ENCODE data around the gene RCCD1.

DNA sequence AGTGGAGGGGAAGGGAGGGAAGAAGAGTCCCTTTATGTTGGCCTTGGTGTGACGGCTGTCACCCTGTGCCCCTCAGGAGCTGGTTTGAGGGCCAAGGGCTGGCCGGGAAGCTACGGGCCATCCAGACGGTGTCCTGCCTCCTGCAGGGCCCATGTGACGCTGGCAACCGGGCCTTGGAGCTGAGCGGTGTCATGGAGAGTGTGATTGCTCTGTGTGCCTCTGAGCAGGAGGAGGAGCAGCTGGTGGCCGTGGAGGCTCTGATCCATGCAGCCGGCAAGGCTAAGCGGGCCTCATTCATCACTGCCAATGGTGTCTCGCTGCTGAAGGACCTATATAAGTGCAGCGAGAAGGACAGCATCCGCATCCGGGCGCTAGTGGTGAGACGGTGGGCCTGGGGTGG is 8.1 kb upstream of the RCCD1 start:
- TF ChIP-seq, protein P1, sequence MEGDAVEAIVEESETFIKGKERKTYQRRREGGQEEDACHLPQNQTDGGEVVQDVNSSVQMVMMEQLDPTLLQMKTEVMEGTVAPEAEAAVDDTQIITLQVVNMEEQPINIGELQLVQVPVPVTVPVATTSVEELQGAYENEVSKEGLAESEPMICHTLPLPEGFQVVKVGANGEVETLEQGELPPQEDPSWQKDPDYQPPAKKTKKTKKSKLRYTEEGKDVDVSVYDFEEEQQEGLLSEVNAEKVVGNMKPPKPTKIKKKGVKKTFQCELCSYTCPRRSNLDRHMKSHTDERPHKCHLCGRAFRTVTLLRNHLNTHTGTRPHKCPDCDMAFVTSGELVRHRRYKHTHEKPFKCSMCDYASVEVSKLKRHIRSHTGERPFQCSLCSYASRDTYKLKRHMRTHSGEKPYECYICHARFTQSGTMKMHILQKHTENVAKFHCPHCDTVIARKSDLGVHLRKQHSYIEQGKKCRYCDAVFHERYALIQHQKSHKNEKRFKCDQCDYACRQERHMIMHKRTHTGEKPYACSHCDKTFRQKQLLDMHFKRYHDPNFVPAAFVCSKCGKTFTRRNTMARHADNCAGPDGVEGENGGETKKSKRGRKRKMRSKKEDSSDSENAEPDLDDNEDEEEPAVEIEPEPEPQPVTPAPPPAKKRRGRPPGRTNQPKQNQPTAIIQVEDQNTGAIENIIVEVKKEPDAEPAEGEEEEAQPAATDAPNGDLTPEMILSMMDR (IDR thresholded peaks at IDR 0.05), result no peak
- TF ChIP-seq, protein P2, sequence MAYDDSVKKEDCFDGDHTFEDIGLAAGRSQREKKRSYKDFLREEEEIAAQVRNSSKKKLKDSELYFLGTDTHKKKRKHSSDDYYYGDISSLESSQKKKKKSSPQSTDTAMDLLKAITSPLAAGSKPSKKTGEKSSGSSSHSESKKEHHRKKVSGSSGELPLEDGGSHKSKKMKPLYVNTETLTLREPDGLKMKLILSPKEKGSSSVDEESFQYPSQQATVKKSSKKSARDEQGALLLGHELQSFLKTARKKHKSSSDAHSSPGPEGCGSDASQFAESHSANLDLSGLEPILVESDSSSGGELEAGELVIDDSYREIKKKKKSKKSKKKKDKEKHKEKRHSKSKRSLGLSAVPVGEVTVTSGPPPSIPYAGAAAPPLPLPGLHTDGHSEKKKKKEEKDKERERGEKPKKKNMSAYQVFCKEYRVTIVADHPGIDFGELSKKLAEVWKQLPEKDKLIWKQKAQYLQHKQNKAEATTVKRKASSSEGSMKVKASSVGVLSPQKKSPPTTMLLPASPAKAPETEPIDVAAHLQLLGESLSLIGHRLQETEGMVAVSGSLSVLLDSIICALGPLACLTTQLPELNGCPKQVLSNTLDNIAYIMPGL (CRISPR knock-in tag; IDR thresholded peaks at IDR 0.05), result no peak
- no peak for TF ChIP-seq NFE2L1 (CRISPR knock-in tag; IDR thresholded peaks at IDR 0.05)
- no peak for TF ChIP-seq FOXJ3 (CRISPR knock-in tag; IDR thresholded peaks at IDR 0.05; ENCODE audit: borderline replicate concordance)
- TF ChIP-seq, protein P3, sequence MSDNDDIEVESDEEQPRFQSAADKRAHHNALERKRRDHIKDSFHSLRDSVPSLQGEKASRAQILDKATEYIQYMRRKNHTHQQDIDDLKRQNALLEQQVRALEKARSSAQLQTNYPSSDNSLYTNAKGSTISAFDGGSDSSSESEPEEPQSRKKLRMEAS (CRISPR knock-in tag; IDR thresholded peaks at IDR 0.05), result no peak

All from WTC11 (cell line).